OCI-LY1 (cell line): ENCODE results near the gene VHLL.
A peak's percentile ranks its signal among the peaks of the same experiment; 100 is the strongest.
"Not testable (repeated sequence)": the region's sequence is repeated elsewhere in the genome, so short reads cannot be mapped to it uniquely, and the experiment has no call there.

Experiments used
- H2AFZ ChIP-seq: fragments of 200-600 bp; sonication (generic), shearing (Covaris generic); 2 replicates; pipeline ENCODE4 v1.6.0; 2014; ENCODE audit warnings: antibody characterized with exemption, mild to moderate bottlenecking, low read length
- H3F3A ChIP-seq: fragments of 200-600 bp; sonication (generic), shearing (Covaris generic); 2 replicates; pipeline ENCODE4 v1.6.0; 2014; ENCODE audit warnings: mild to moderate bottlenecking, antibody characterized with exemption, low read length, moderate library complexity; ENCODE audit not compliant: insufficient read depth
- H3K27ac ChIP-seq: fragments of 200-600 bp; sonication (generic); 2 replicates; pipeline ENCODE4 v1.5.1; 2014; ENCODE audit warnings: low read length, mixed run types, mild to moderate bottlenecking, low read depth; ENCODE audit not compliant: poor library complexity, severe bottlenecking
- H3K27me3 ChIP-seq: fragments of 200-600 bp; sonication (generic); 2 replicates; pipeline ENCODE4 v1.6.0; 2014; ENCODE audit warnings: antibody characterized with exemption, mild to moderate bottlenecking, low read length, moderate library complexity; ENCODE audit not compliant: insufficient read depth
- H3K36me3 ChIP-seq: fragments of 200-600 bp; sonication (generic); 2 replicates; pipeline ENCODE4 v1.6.1; 2014; ENCODE audit warnings: mild to moderate bottlenecking, antibody characterized with exemption, low read length, moderate library complexity, mixed read lengths; ENCODE audit not compliant: insufficient read depth
- H3K4me1 ChIP-seq: fragments of 200-600 bp; sonication (generic); 2 replicates; pipeline ENCODE4 v1.5.1; 2014; ENCODE audit warnings: mild to moderate bottlenecking, low read length, moderate library complexity; ENCODE audit not compliant: insufficient read depth, severe bottlenecking
- H3K4me2 ChIP-seq: fragments of 200-600 bp; sonication (generic), shearing (Covaris generic); 2 replicates; pipeline ENCODE4 v1.6.1; 2014; ENCODE audit warnings: low read length
- H3K4me3 ChIP-seq: fragments of 200-600 bp; sonication (generic); 2 replicates; pipeline ENCODE4 v1.5.1; 2014; ENCODE audit warnings: low read length, low read depth, mild to moderate bottlenecking, mixed read lengths; ENCODE audit not compliant: poor library complexity, severe bottlenecking
- H3K79me2 ChIP-seq: fragments of 200-600 bp; shearing (Covaris generic); 2 replicates; pipeline ENCODE4 v1.6.1; 2016; ENCODE audit warnings: mixed run types, low read length, mixed read lengths; ENCODE audit not compliant: insufficient read depth
- H3K9ac ChIP-seq: fragments of 200-600 bp; sonication (generic), shearing (Covaris generic); 2 replicates; pipeline ENCODE4 v1.6.1; 2014; ENCODE audit warnings: mild to moderate bottlenecking, low read length, mixed read lengths
- H3K9me2 ChIP-seq: fragments of 200-600 bp; sonication (generic), shearing (Covaris generic); 2 replicates; pipeline ENCODE4 v1.6.1; 2014; ENCODE audit warnings: low read depth, mild to moderate bottlenecking, low read length, mixed read lengths
- H3K9me3 ChIP-seq: fragments of 200-600 bp; shearing (Covaris generic); 2 replicates; pipeline ENCODE4 v1.6.1; 2014; ENCODE audit warnings: low read length, mixed read lengths
- H4K20me1 ChIP-seq: fragments of 200-600 bp; sonication (generic), shearing (Covaris generic); 2 replicates; pipeline ENCODE4 v1.6.0; 2016; ENCODE audit warnings: mild to moderate bottlenecking, low read length; ENCODE audit not compliant: insufficient read depth
- EZH2 ChIP-seq: fragments of 200-600 bp; sonication (generic), shearing (Covaris generic); IDR thresholded peaks from 2 replicates; pipeline ENCODE4 v1.8.0; 2017; ENCODE audit warnings: borderline replicate concordance, mixed run types, mild to moderate bottlenecking, antibody characterized with exemption, low read length, moderate library complexity, mixed read lengths
- TF ChIP-seq, protein P1 (sequence below): fragments of 200-600 bp; sonication (generic), shearing (Covaris generic); IDR thresholded peaks from 2 replicates; pipeline ENCODE4 v1.5.1; 2017; ENCODE audit warnings: mild to moderate bottlenecking, antibody characterized with exemption, low read length, moderate library complexity, mixed read lengths

The VHLL gene

GRCh38 chr1:156337888-156338179 lies 38.7 kb upstream of the VHLL start:
- Histone ChIP-seq H3K27ac (peak overlapping the region; percentile 61), H3K27me3 (no peaks in the 10 kb centered on the region), H3K36me3 (peaks cover 47% of the 10 kb centered on the region), H3K4me2 (peak overlapping the region; percentile 93), H2AFZ (no peak overlapping the region), H3K4me3 (peak overlapping the region; percentile 97), H3K9me2 (no peaks in the 10 kb centered on the region), H3K4me1 (peaks cover 17% of the 10 kb centered on the region), H3K9ac (peak overlapping the region; percentile 79), H3K79me2 (peaks cover 32% of the 10 kb centered on the region), H3K9me3 (no peaks in the 10 kb centered on the region), H4K20me1 (no peaks in the 10 kb centered on the region), H3F3A (no peaks in the 10 kb centered on the region)
- TF ChIP-seq, protein P1, sequence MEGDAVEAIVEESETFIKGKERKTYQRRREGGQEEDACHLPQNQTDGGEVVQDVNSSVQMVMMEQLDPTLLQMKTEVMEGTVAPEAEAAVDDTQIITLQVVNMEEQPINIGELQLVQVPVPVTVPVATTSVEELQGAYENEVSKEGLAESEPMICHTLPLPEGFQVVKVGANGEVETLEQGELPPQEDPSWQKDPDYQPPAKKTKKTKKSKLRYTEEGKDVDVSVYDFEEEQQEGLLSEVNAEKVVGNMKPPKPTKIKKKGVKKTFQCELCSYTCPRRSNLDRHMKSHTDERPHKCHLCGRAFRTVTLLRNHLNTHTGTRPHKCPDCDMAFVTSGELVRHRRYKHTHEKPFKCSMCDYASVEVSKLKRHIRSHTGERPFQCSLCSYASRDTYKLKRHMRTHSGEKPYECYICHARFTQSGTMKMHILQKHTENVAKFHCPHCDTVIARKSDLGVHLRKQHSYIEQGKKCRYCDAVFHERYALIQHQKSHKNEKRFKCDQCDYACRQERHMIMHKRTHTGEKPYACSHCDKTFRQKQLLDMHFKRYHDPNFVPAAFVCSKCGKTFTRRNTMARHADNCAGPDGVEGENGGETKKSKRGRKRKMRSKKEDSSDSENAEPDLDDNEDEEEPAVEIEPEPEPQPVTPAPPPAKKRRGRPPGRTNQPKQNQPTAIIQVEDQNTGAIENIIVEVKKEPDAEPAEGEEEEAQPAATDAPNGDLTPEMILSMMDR, result no peak
- no peak for TF ChIP-seq EZH2

- Histone ChIP-seq H3K4me1 (peaks cover 17% of the 10 kb centered on the region), H4K20me1 (no peaks in the 10 kb centered on the region), H3K27me3 (no peaks in the 10 kb centered on the region), H3K4me2 (peak overlapping the region; percentile 93), H3K9me3 (no peaks in the 10 kb centered on the region), H3K36me3 (peaks cover 52% of the 10 kb centered on the region), H2AFZ (no peak overlapping the region), H3K9ac (peak overlapping the region; percentile 79), H3K79me2 (peaks cover 32% of the 10 kb centered on the region), H3K4me3 (peak overlapping the region; percentile 97), H3F3A (no peaks in the 10 kb centered on the region), H3K27ac (peak overlapping the region; percentile 61), H3K9me2 (no peaks in the 10 kb centered on the region)
- TF ChIP-seq EZH2, result no peak
- TF ChIP-seq, protein P1, result no peak
Measured at GRCh38 chr1:156337052-156337887, 38.2 kb upstream of the VHLL start.

DNA sequence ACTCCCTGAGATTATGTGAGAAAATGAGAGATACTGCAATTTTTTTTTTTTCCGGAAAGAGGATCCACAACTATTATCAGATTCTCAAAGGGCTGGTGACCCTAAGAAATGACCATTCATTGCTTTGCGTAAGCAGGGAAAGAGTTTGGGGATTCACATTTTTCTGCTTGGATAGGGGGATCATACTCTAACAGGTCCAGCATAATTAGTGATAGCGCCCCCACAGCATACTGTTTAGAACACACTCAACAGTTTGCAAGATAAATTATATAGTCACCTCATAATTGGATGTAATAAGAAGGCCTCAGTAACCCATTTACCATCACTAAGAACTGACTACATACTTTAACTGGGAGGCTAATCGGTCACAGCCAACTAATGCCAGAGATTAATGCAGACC lies 37.1 kb upstream of the VHLL start:
- Histone ChIP-seq H3K4me3 (peak overlapping the region; percentile 97), H3K9me2 (no peaks in the 10 kb centered on the region), H3F3A (no peaks in the 10 kb centered on the region), H3K79me2 (peaks cover 32% of the 10 kb centered on the region), H3K27ac (no peak overlapping the region), H3K9ac (peak overlapping the region; percentile 79), H3K36me3 (peaks cover 61% of the 10 kb centered on the region), H3K4me2 (peak overlapping the region; percentile 93), H3K4me1 (peaks cover 17% of the 10 kb centered on the region), H3K27me3 (no peaks in the 10 kb centered on the region), H3K9me3 (no peaks in the 10 kb centered on the region), H2AFZ (no peak overlapping the region), H4K20me1 (no peaks in the 10 kb centered on the region)
- TF ChIP-seq, protein P1, result peak; percentile 59
- no peak for TF ChIP-seq EZH2

DNA sequence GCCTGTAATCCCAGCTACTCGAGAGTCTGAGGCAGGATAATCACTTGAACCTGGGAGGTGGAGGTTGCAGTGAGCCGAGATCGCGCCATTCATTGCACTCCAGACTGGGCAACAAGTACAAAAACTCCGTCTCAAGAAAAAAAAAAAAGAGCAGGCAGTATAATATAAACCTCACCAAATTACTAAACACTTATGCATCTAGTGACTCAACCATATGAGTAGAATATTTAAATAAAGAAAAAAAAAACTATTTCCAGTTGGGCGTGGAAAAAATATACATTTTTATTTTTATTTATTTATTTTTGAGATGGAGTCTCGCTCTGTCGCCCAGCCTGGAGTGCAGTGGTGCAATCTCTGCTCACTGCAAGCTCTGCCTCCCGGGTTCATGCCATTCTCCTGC lies 24.1 kb upstream of the VHLL start:
- H2AFZ ChIP-seq, H3K9me2 ChIP-seq, H3K4me3 ChIP-seq, H3K4me2 ChIP-seq, H4K20me1 ChIP-seq, H3K27me3 ChIP-seq, H3K4me1 ChIP-seq, H3K79me2 ChIP-seq, H3K27ac ChIP-seq, H3F3A ChIP-seq, H3K9ac ChIP-seq, H3K9me3 ChIP-seq: not testable (repeated sequence)
- peaks cover 82% of the 10 kb centered on the region for H3K36me3 ChIP-seq
